Measurements from ENCODE around the gene ABHD4. TPM values are rescaled to one million over a fixed set of nuclear protein-coding genes. Genes with fewer than 3 reads are reported as not detected.
A peak's percentile ranks its signal among the peaks of the same experiment; 100 is the strongest.
"Not testable (repeated sequence)": the region's sequence is repeated elsewhere in the genome, so short reads cannot be mapped to it uniquely, and the experiment has no call there.

ABHD4 gene
- total and polyA plus RNA-seq, 11 donors: 10.4 to 35.5 (median 24.3) TPM

DNA sequence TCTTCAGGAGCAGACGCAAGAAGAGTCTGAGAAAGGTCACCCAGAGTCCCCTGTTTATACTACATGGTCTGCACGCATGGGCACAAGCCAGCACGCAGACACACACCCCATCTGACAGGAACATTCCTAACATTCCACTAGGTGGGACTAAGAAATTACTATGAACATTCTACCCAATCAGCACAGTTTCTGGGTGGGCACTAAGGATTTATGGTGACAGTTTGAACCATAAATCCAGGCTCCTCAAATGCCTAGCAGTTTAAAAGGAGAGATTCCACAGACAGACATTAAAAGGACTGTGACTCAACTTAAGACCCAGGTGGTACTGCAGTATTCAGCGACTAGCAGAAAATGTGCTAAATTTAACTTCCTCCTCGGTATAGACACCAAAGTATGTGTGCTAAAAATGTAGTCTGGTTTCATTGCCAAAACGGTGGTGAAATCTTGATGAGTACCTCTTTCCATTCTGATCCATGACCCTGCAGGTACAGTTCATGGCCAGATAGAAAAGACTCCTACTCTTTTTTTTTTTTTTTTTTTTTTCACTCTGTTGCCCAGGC is 16.2 kb downstream of the ABHD4 start:
- WGBS, 4 donors: 11 to 20% (median 19%) methylated on average over 6 of the region's 6 CpGs
- H3K4me1 ChIP-seq: peaks cover 0 to 13% (median 6%) of the 10 kb centered on the region in 12 donors
- peaks cover 0 to 4% (median 0%) of the 10 kb centered on the region in 12 donors for H3K9me3 ChIP-seq
- ATAC-seq: peak in 2 of 4 donors; percentile 51 to 62
- H3K27ac ChIP-seq: peak overlapping the region in 1 of 12 donors; percentile 22
- no peak for DNase-seq
- peaks cover 0 to 35% (median 28%) of the 10 kb centered on the region in 9 donors for H3K36me3 ChIP-seq
- intact Hi-C loops (cut with DNase I): no loop called here
- H3K27me3 ChIP-seq: no peaks in the 10 kb centered on the region
- H3K4me3 ChIP-seq: no peak overlapping the region
- TF ChIP-seq, protein P1, sequence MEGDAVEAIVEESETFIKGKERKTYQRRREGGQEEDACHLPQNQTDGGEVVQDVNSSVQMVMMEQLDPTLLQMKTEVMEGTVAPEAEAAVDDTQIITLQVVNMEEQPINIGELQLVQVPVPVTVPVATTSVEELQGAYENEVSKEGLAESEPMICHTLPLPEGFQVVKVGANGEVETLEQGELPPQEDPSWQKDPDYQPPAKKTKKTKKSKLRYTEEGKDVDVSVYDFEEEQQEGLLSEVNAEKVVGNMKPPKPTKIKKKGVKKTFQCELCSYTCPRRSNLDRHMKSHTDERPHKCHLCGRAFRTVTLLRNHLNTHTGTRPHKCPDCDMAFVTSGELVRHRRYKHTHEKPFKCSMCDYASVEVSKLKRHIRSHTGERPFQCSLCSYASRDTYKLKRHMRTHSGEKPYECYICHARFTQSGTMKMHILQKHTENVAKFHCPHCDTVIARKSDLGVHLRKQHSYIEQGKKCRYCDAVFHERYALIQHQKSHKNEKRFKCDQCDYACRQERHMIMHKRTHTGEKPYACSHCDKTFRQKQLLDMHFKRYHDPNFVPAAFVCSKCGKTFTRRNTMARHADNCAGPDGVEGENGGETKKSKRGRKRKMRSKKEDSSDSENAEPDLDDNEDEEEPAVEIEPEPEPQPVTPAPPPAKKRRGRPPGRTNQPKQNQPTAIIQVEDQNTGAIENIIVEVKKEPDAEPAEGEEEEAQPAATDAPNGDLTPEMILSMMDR (IDR thresholded peaks at IDR 0.05): no peak
- no peak for TF ChIP-seq POLR2A (IDR thresholded peaks at IDR 0.05)

- DNase-seq; intact Hi-C loops (cut with DNase I); H3K9me3 ChIP-seq; H3K27me3 ChIP-seq; H3K27ac ChIP-seq; H3K4me3 ChIP-seq; ATAC-seq: not testable (repeated sequence)
- WGBS, 4 donors: 91 to 95% (median 93%) methylated on average over 2 of the region's 2 CpGs
- Histone ChIP-seq H3K4me1 (peaks cover 0 to 13% (median 6%) of the 10 kb centered on the region in 12 donors), H3K36me3 (peaks cover 0 to 21% (median 14%) of the 10 kb centered on the region in 9 donors)
Measured at GRCh38 chr14:22615765-22616164, 17.7 kb downstream of the ABHD4 start.

DNA sequence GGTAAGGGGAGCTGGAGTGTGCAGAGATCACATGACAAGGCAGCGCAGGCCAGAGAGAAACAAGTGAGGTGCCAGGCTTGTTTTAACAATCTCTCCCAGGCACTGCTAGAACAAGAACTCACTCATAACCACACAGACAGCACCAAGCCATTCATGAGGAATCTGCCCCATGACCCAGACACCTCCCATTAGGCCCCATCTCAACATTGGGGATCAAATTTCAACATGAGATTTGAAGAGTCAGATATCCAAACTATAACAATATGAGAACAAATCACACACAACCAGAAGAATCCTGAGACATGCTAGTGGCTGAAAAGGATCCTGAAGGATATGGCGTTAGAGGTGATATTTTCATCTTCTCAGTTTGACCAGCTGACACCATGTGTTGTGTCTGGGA is 24.2 kb downstream of the ABHD4 start:
- no peak for TF ChIP-seq POLR2A (IDR thresholded peaks at IDR 0.05)
- TF ChIP-seq, protein P1 (IDR thresholded peaks at IDR 0.05): no peak

GRCh38 chr14:22623047-22623446 is 24.9 kb downstream of the ABHD4 start:
- no peak for ATAC-seq
- Histone ChIP-seq H3K27ac (no peak overlapping the region), H3K36me3 (no peaks in the 10 kb centered on the region), H3K4me3 (no peak overlapping the region), H3K27me3 (no peaks in the 10 kb centered on the region), H3K9me3 (no peaks in the 10 kb centered on the region), H3K4me1 (peaks cover 0 to 8% (median 0%) of the 10 kb centered on the region in 12 donors)
- WGBS, 4 donors: 16 to 23% (median 17%) methylated on average over 2 of the region's 2 CpGs
- TF ChIP-seq POLR2A (IDR thresholded peaks at IDR 0.05): no peak
- TF ChIP-seq, protein P1 (IDR thresholded peaks at IDR 0.05): no peak
- intact Hi-C loops (cut with DNase I): no loop called here
- DNase-seq: no peak

More for the DNA sequence above, 24.2 kb downstream of the ABHD4 start:
- ATAC-seq (no peak), DNase-seq (no peak)
- Histone ChIP-seq H3K27me3 (no peaks in the 10 kb centered on the region), H3K36me3 (no peaks in the 10 kb centered on the region), H3K4me1 (peaks cover 0 to 8% (median 0%) of the 10 kb centered on the region in 12 donors), H3K27ac (no peak overlapping the region), H3K4me3 (no peak overlapping the region), H3K9me3 (no peaks in the 10 kb centered on the region)
- intact Hi-C loops (cut with DNase I): no loop called here
- 83 to 97% (median 91%) methylated on average over 2 of the region's 2 CpGs for WGBS, 4 donors

DNA sequence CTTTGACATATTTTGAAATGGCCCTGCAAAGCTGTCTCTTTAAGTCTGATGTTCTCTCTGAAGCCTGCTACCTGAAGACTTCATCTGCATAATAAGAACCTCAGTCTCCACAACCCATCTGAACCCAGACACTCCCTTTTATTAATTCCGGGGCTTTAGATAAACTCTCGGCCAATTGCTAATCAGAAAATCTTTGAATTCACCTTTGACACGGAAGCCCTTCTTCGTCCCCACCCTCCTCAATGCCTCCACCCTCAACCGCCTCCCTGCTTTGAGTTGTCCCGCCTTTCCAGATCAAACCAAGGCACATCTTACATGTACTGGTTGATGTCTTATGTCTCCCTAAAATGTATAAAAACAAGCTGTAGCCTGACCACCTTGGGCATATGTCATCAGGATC is 28.5 kb downstream of the ABHD4 start:
- 82 to 90% (median 87%) methylated on average over 6 of the region's 6 CpGs for WGBS, 4 donors
- ATAC-seq: no peak

More for the DNA sequence above, 28.5 kb downstream of the ABHD4 start:
- Histone ChIP-seq H3K36me3 (no peaks in the 10 kb centered on the region), H3K27ac (no peak overlapping the region), H3K4me1 (peaks cover 0 to 8% (median 0%) of the 10 kb centered on the region in 12 donors), H3K4me3 (no peak overlapping the region), H3K9me3 (no peaks in the 10 kb centered on the region), H3K27me3 (peaks cover 0 to 2% (median 0%) of the 10 kb centered on the region in 9 donors)
- intact Hi-C loops (cut with DNase I): no loop called here
- TF ChIP-seq POLR2A (IDR thresholded peaks at IDR 0.05): no peak
- TF ChIP-seq, protein P1 (IDR thresholded peaks at IDR 0.05): no peak
- no peak for DNase-seq
